PC-9 (cell line): Measurements from ENCODE around the gene CGB8. TPM values are rescaled to one million over a fixed set of nuclear protein-coding genes. Genes with fewer than 3 reads are reported as not detected.

Experiments used
- BruUV-seq: library from RNA; stranded (reverse); fragments of 400-500 nt; replicated peaks from 2 replicates; lab custom pipeline; 2021; lab: Mats Ljungman, UMichigan
- CTCF ChIA-PET: fragments of 300-600 bp; sonication (Branson Sonifier 250); formaldehyde crosslinking; loops from one replicate; lab custom pipeline; 2022; ENCODE audit warnings: antibody characterized with exemption; lab: Charles Lee
- POLR2A ChIA-PET: fragments of 300-600 bp; sonication (Branson Sonifier 250); formaldehyde crosslinking; loops from one replicate; lab custom pipeline; 2022; ENCODE audit warnings: antibody characterized with exemption; ENCODE audit not compliant: unreplicated experiment; lab: Charles Lee
- DNase-seq, 2 experiments: peaks; one replicate each; pipeline versions ENCODE4 v3.0.0 to v3.0.0-alpha.2; 2015 to 2022; ENCODE audit warnings: mixed read lengths in 1 of 2
- H2AFZ ChIP-seq: fragments of 200-600 bp; sonication (generic); 2 replicates; pipeline ENCODE4 v1.8.1; 2017; ENCODE audit warnings: antibody characterized with exemption
- H3F3A ChIP-seq: fragments of 200-600 bp; sonication (generic); 2 replicates; pipeline ENCODE4 v1.8.1; 2017; ENCODE audit warnings: antibody characterized with exemption, mild to moderate bottlenecking, low read depth; ENCODE audit not compliant: insufficient read depth
- H3K27ac ChIP-seq: fragments of 200-600 bp; sonication (generic); 2 replicates; pipeline ENCODE4 v1.6.1; 2016; ENCODE audit warnings: mixed run types
- H3K27me3 ChIP-seq: fragments of 200-600 bp; sonication (generic); 2 replicates; pipeline ENCODE4 v1.6.1; 2016; ENCODE audit warnings: low read depth, mixed run types; ENCODE audit not compliant: insufficient read depth
- H3K36me3 ChIP-seq: fragments of 200-600 bp; sonication (generic); 2 replicates; pipeline ENCODE4 v1.6.1; 2016; ENCODE audit warnings: low read depth, mixed run types
- H3K4me1 ChIP-seq: fragments of 200-600 bp; sonication (generic); replicated peaks from 2 replicates; pipeline ENCODE4 v1.6.1; 2016; ENCODE audit warnings: mixed run types; ENCODE audit not compliant: insufficient read depth
- H3K4me2 ChIP-seq: fragments of 200-600 bp; sonication (generic); 2 replicates; pipeline ENCODE4 v1.6.1; 2017; ENCODE audit warnings: mixed run types
- H3K4me3 ChIP-seq: fragments of 200-600 bp; sonication (generic); 2 replicates; pipeline ENCODE4 v1.6.1; 2016; ENCODE audit warnings: mixed run types
- H3K79me2 ChIP-seq: fragments of 200-600 bp; sonication (generic); 2 replicates; pipeline ENCODE4 v1.6.1; 2017; ENCODE audit warnings: low read depth, mixed run types
- H3K9me2 ChIP-seq: fragments of 200-600 bp; sonication (generic); 2 replicates; pipeline ENCODE4 v1.8.1; 2017; ENCODE audit warnings: mild to moderate bottlenecking; ENCODE audit not compliant: insufficient read depth
- H3K9me3 ChIP-seq: fragments of 200-600 bp; sonication (generic); 2 replicates; pipeline ENCODE4 v1.8.1; 2016; ENCODE audit warnings: low read depth; ENCODE audit not compliant: insufficient read depth
- H4K20me1 ChIP-seq: fragments of 200-600 bp; sonication (generic); 2 replicates; pipeline ENCODE4 v1.8.1; 2017; ENCODE audit not compliant: insufficient read depth
- CTCF ChIP-seq: fragments of 200-600 bp; sonication (generic); conservative IDR thresholded peaks from 2 replicates; pipeline ENCODE4 v1.6.1; 2017; ENCODE audit warnings: mixed run types, antibody characterized with exemption, mild to moderate bottlenecking, moderate library complexity
- EZH2 ChIP-seq: fragments of 200-600 bp; sonication (generic); IDR thresholded peaks from 2 replicates; pipeline ENCODE4 v1.8.0; 2017; ENCODE audit warnings: antibody characterized with exemption, low read depth
- intact Hi-C: fragments of 100-400 bp; cut with micrococcal nuclease; formaldehyde crosslinking; loops from one replicate; pipeline ENCODE4 v1.10.0; 2022; ENCODE audit not compliant: unreplicated experiment
- total RNA-seq: library from RNA; stranded (reverse); gene quantifications from 2 replicates; pipeline ENCODE4 v1.2.3, GENCODE V29; 2021

The CGB8 gene
- total RNA-seq, 1 experiment from 2014 or later: 1.0 TPM

- Histone ChIP-seq H3K36me3 (peaks cover 31% of the 10 kb centered on the region), H3K4me1 (peaks cover 15% of the 10 kb centered on the region), H3K9me3 (no peaks in the 10 kb centered on the region), H3K27ac (peak overlapping the region; percentile 41; the same call in 1 of the 2 replicates), H3K4me2 (peak overlapping the region; percentile 100), H3K79me2 (peaks cover 56% of the 10 kb centered on the region), H3K4me3 (peak overlapping the region; percentile 77), H2AFZ (peak overlapping the region; percentile 79), H4K20me1 (peaks cover 53% of the 10 kb centered on the region), H3K9me2 (no peaks in the 10 kb centered on the region), H3F3A (peaks cover 20% of the 10 kb centered on the region; the same call in 1 of the 2 replicates), H3K27me3 (no peaks in the 10 kb centered on the region)
- BruUV-seq: no TSS peak
- no peak for DNase-seq
- ChIA-PET CTCF (no interaction called here), POLR2A (interaction anchor here (0.6 kb wide), 1 partner anchor 86 kb away, joined by 7 read pairs; no protein-coding TSS in a partner anchor)
- TF ChIP-seq EZH2 (no peak), CTCF (0 out of 2 replicates have a peak, but pooled peaks have one; percentile 15)
- intact Hi-C loops: no loop called here
Measured at GRCh38 chr19:49085868-49086232, 36.9 kb upstream of the CGB8 start.

- Histone ChIP-seq H3K36me3 (peaks cover 25% of the 10 kb centered on the region), H4K20me1 (peaks cover 47% of the 10 kb centered on the region), H3K27me3 (no peaks in the 10 kb centered on the region), H3K4me1 (peaks cover 15% of the 10 kb centered on the region), H3K9me3 (no peaks in the 10 kb centered on the region), H3K27ac (peak within 1 kb of the TSS; percentile 41), H3K4me3 (peak within 1 kb of the TSS; percentile 77), H3F3A (peaks cover 14% of the 10 kb centered on the region; the same call in 1 of the 2 replicates), H3K9me2 (no peaks in the 10 kb centered on the region), H2AFZ (peak within 1 kb of the TSS; percentile 90), H3K4me2 (peak within 1 kb of the TSS; percentile 100), H3K79me2 (peaks cover 50% of the 10 kb centered on the region)
- ChIA-PET POLR2A (no interaction called here), CTCF (no interaction called here)
- intact Hi-C loops: no loop called here
- DNase-seq: peak; percentile 97 to 100
- BruUV-seq: no TSS peak
- 0 out of 2 replicates have a peak, but pooled peaks have one; percentile 27 for TF ChIP-seq CTCF
- no peak for TF ChIP-seq EZH2
Measured at GRCh38 chr19:49085020-49085867, 36.3 kb upstream of the CGB8 start, which contains the start of gene SNRNP70. TSS of gene SNRNP70 (plus strand) at chr19:49085451. CDS start at chr19:49086415, 964 bp downstream.

GRCh38 chr19:49084206-49085019 is 35.5 kb upstream of the CGB8 start:
- TF ChIP-seq CTCF: no peak
- no peak for TF ChIP-seq EZH2
- Histone ChIP-seq H3K79me2 (peaks cover 42% of the 10 kb centered on the region), H3K36me3 (peaks cover 16% of the 10 kb centered on the region), H3K4me3 (peak overlapping the region; percentile 77), H3K4me2 (peak overlapping the region; percentile 78), H4K20me1 (peaks cover 38% of the 10 kb centered on the region), H3K27ac (0 out of 2 replicates have a peak overlapping the region, but pooled peaks have one; percentile 14), H3K27me3 (no peaks in the 10 kb centered on the region), H3K9me3 (no peaks in the 10 kb centered on the region), H2AFZ (peak overlapping the region; percentile 90), H3K9me2 (no peaks in the 10 kb centered on the region), H3F3A (peaks cover 12% of the 10 kb centered on the region; the same call in 1 of the 2 replicates), H3K4me1 (peaks cover 15% of the 10 kb centered on the region)
- ChIA-PET POLR2A (no interaction called here), CTCF (no interaction called here)
- TSS peak; percentile 96 for BruUV-seq
- intact Hi-C loops: no loop called here
- DNase-seq: no peak
